ENCODE measurements around the gene USP15. TPM values are rescaled to one million over a fixed set of nuclear protein-coding genes. Genes with fewer than 3 reads are reported as not detected.
"Not testable (repeated sequence)": the region's sequence is repeated elsewhere in the genome, so short reads cannot be mapped to it uniquely, and the experiment has no call there.

USP15 gene
- total RNA-seq, 1 experiment from 2014 or later, result 42.9 TPM

GRCh38 chr12:62458626-62459025, 198.4 kb downstream of the USP15 start:
- no peaks in the 10 kb centered on the region for H3K4me1 ChIP-seq
- H3K36me3 ChIP-seq (ENCODE audit: control insufficient read depth, insufficient read depth, low read length), result no peaks in the 10 kb centered on the region
- intact Hi-C loops (cut with micrococcal nuclease; ENCODE audit: unreplicated experiment), result no loop called here
- H3K4me1 Mint-ChIP-seq (ENCODE audit: low read depth, unreplicated experiment), result peaks cover 7% of the 10 kb centered on the region
- H3K4me3 Mint-ChIP-seq (ENCODE audit: unreplicated experiment), result no peak overlapping the region
- H3K27ac Mint-ChIP-seq (ENCODE audit: unreplicated experiment), result no peak overlapping the region
- CTCF ChIA-PET, result no interaction called here
- no TSS peak for BruUV-seq (replicated peaks)
- H3K36me3 Mint-ChIP-seq (ENCODE audit: insufficient read depth, unreplicated experiment), result no peaks in the 10 kb centered on the region
- H3K27me3 Mint-ChIP-seq (ENCODE audit: insufficient read depth, unreplicated experiment), result no peaks in the 10 kb centered on the region
- no peak overlapping the region for H3K4me3 ChIP-seq (ENCODE audit: low read depth, low read length)
- H3K9me3 Mint-ChIP-seq (ENCODE audit: unreplicated experiment), result peaks cover 36% of the 10 kb centered on the region
- H3K9me3 ChIP-seq, result peaks cover 6% of the 10 kb centered on the region
- DNase-seq, result no peak
- H3K27me3 ChIP-seq (replicated peaks; ENCODE audit: control insufficient read depth, insufficient read depth, low read length), result no peaks in the 10 kb centered on the region
- no peak for TF ChIP-seq CTCF (IDR thresholded peaks at IDR 0.05; ENCODE audit: insufficient read depth in 1 of 2, low read depth in 1 of 2, low read length in 1 of 2, severe bottlenecking in 1 of 2, unreplicated experiment in 1 of 2)
- POLR2A ChIA-PET, result interaction anchor here (0.6 kb wide), 1 partner anchor 144 kb away, joined by 3 read pairs; no protein-coding TSS in a partner anchor

- intact Hi-C loops (cut with micrococcal nuclease; ENCODE audit: unreplicated experiment), result loop anchor here (10.0 kb wide), 1 partner anchor 195 kb away; the partner anchor contains the start of gene USP15
- H3K27ac Mint-ChIP-seq (ENCODE audit: unreplicated experiment), result no peak overlapping the region
- no peaks in the 10 kb centered on the region for H3K36me3 Mint-ChIP-seq (ENCODE audit: insufficient read depth, unreplicated experiment)
- no peaks in the 10 kb centered on the region for H3K36me3 ChIP-seq (ENCODE audit: control insufficient read depth, insufficient read depth, low read length)
- peaks cover 7% of the 10 kb centered on the region for H3K4me1 Mint-ChIP-seq (ENCODE audit: low read depth, unreplicated experiment)
- no peak overlapping the region for H3K4me3 Mint-ChIP-seq (ENCODE audit: unreplicated experiment)
- DNase-seq, result no peak
- ChIA-PET POLR2A (no interaction called here), CTCF (no interaction called here)
- BruUV-seq (replicated peaks), result no TSS peak
- no peak overlapping the region for H3K4me3 ChIP-seq (ENCODE audit: low read depth, low read length)
- H3K4me1 ChIP-seq, result no peaks in the 10 kb centered on the region
- H3K27me3 Mint-ChIP-seq (ENCODE audit: insufficient read depth, unreplicated experiment), result no peaks in the 10 kb centered on the region
- H3K27me3 ChIP-seq (replicated peaks; ENCODE audit: control insufficient read depth, insufficient read depth, low read length), result no peaks in the 10 kb centered on the region
- TF ChIP-seq CTCF (IDR thresholded peaks at IDR 0.05; ENCODE audit: insufficient read depth in 1 of 2, low read depth in 1 of 2, low read length in 1 of 2, severe bottlenecking in 1 of 2, unreplicated experiment in 1 of 2), result no peak
- peaks cover 40% of the 10 kb centered on the region for H3K9me3 Mint-ChIP-seq (ENCODE audit: unreplicated experiment)
- peaks cover 10% of the 10 kb centered on the region for H3K9me3 ChIP-seq
These were observed 199.8 kb downstream of the USP15 start for GRCh38 chr12:62459976-62460375.

- H3K4me3 Mint-ChIP-seq (ENCODE audit: unreplicated experiment); H3K27me3 ChIP-seq (replicated peaks; ENCODE audit: control insufficient read depth, insufficient read depth, low read length); H3K4me1 ChIP-seq; BruUV-seq (replicated peaks); CTCF ChIA-PET; DNase-seq; H3K36me3 ChIP-seq (ENCODE audit: control insufficient read depth, insufficient read depth, low read length); H3K27ac Mint-ChIP-seq (ENCODE audit: unreplicated experiment); POLR2A ChIA-PET; H3K4me3 ChIP-seq (ENCODE audit: low read depth, low read length); H3K27me3 Mint-ChIP-seq (ENCODE audit: insufficient read depth, unreplicated experiment); H3K36me3 Mint-ChIP-seq (ENCODE audit: insufficient read depth, unreplicated experiment); H3K4me1 Mint-ChIP-seq (ENCODE audit: low read depth, unreplicated experiment): not testable (repeated sequence)
- peaks cover 10% of the 10 kb centered on the region for H3K9me3 ChIP-seq
- intact Hi-C loops (cut with micrococcal nuclease; ENCODE audit: unreplicated experiment), result loop anchor here (10.0 kb wide), 1 partner anchor 197 kb away; the partner anchor contains the start of gene USP15
- H3K9me3 Mint-ChIP-seq (ENCODE audit: unreplicated experiment), result peaks cover 38% of the 10 kb centered on the region
These were observed 201.1 kb downstream of the USP15 start for GRCh38 chr12:62461171-62461837.

- CTCF ChIA-PET; H3K36me3 ChIP-seq (ENCODE audit: control insufficient read depth, insufficient read depth, low read length); POLR2A ChIA-PET; H3K36me3 Mint-ChIP-seq (ENCODE audit: insufficient read depth, unreplicated experiment); BruUV-seq (replicated peaks); H3K27me3 ChIP-seq (replicated peaks; ENCODE audit: control insufficient read depth, insufficient read depth, low read length); H3K4me3 Mint-ChIP-seq (ENCODE audit: unreplicated experiment); H3K27me3 Mint-ChIP-seq (ENCODE audit: insufficient read depth, unreplicated experiment); H3K4me3 ChIP-seq (ENCODE audit: low read depth, low read length); H3K4me1 ChIP-seq; H3K4me1 Mint-ChIP-seq (ENCODE audit: low read depth, unreplicated experiment); H3K27ac Mint-ChIP-seq (ENCODE audit: unreplicated experiment): not testable (repeated sequence)
- peaks cover 10% of the 10 kb centered on the region for H3K9me3 ChIP-seq
- peak in 1 of 2 experiments; percentile 8 for DNase-seq
- peaks cover 35% of the 10 kb centered on the region for H3K9me3 Mint-ChIP-seq (ENCODE audit: unreplicated experiment)
- intact Hi-C loops (cut with micrococcal nuclease; ENCODE audit: unreplicated experiment), result loop anchor here (10.0 kb wide), 1 partner anchor 198 kb away; the partner anchor contains the start of gene USP15
These were observed 203.0 kb downstream of the USP15 start for GRCh38 chr12:62463252-62463651.

Other genes starting within 250 kb of the USP15 start
- 30.7 and 30.8 TPM in 2 replicates for gene MON2, start 206.4 kb downstream of the USP15 start, total RNA-seq (2022)

All from Caco-2 (cell line).